Measurements from ENCODE around the gene SLC25A42. TPM values are rescaled to one million over a fixed set of nuclear protein-coding genes. Genes with fewer than 3 reads are reported as not detected.

Gene SLC25A42
- total RNA-seq, 1 donor from 2014 or later, result 27.2 TPM

- H3K27me3 ChIP-seq (ENCODE audit: low read depth), result no peaks in the 10 kb centered on the region
- H3K4me1 ChIP-seq, result peaks cover 27% of the 10 kb centered on the region
- H3K4me3 ChIP-seq, result peak overlapping the region; percentile 25
- no peak overlapping the region for H3K27ac ChIP-seq (replicated peaks)
- DNase-seq, result no peak
- no peaks in the 10 kb centered on the region for H3K9me3 ChIP-seq (replicated peaks)
- no peaks in the 10 kb centered on the region for H3K36me3 ChIP-seq
- TF ChIP-seq CTCF (IDR thresholded peaks at IDR 0.05; ENCODE audit: borderline replicate concordance), result peak; percentile 55
- intact Hi-C loops (cut with micrococcal nuclease), result no loop called here
Measured at GRCh38 chr19:19110410-19111135, 46.8 kb downstream of the SLC25A42 start.

- DNase-seq, result no peak
- no peak overlapping the region for H3K4me3 ChIP-seq
- no peak for TF ChIP-seq CTCF (IDR thresholded peaks at IDR 0.05; ENCODE audit: borderline replicate concordance)
- no peaks in the 10 kb centered on the region for H3K9me3 ChIP-seq (replicated peaks)
- H3K4me1 ChIP-seq, result peaks cover 21% of the 10 kb centered on the region
- intact Hi-C loops (cut with micrococcal nuclease), result no loop called here
- H3K27ac ChIP-seq (replicated peaks), result no peak overlapping the region
- H3K36me3 ChIP-seq, result no peaks in the 10 kb centered on the region
- H3K27me3 ChIP-seq (ENCODE audit: low read depth), result no peaks in the 10 kb centered on the region
Measured at GRCh38 chr19:19111136-19111835, 47.5 kb downstream of the SLC25A42 start.

GRCh38 chr19:19111967-19112580, 48.3 kb downstream of the SLC25A42 start:
- no peaks in the 10 kb centered on the region for H3K36me3 ChIP-seq
- no peak overlapping the region for H3K4me3 ChIP-seq
- no peaks in the 10 kb centered on the region for H3K27me3 ChIP-seq (ENCODE audit: low read depth)
- intact Hi-C loops (cut with micrococcal nuclease), result no loop called here
- H3K9me3 ChIP-seq (replicated peaks), result no peaks in the 10 kb centered on the region
- H3K4me1 ChIP-seq, result peaks cover 19% of the 10 kb centered on the region
- TF ChIP-seq CTCF (IDR thresholded peaks at IDR 0.05; ENCODE audit: borderline replicate concordance), result no peak
- no peak overlapping the region for H3K27ac ChIP-seq (replicated peaks)
- no peak for DNase-seq

- intact Hi-C loops (cut with micrococcal nuclease), result no loop called here
- Histone ChIP-seq H3K4me1 (peaks cover 19% of the 10 kb centered on the region), H3K27me3 (ENCODE audit: low read depth) (no peaks in the 10 kb centered on the region), H3K9me3 (replicated peaks) (no peaks in the 10 kb centered on the region), H3K4me3 (no peak overlapping the region), H3K36me3 (peaks cover 2% of the 10 kb centered on the region), H3K27ac (replicated peaks) (no peak overlapping the region)
- no peak for DNase-seq
- TF ChIP-seq CTCF (IDR thresholded peaks at IDR 0.05; ENCODE audit: borderline replicate concordance), result no peak
Measured at GRCh38 chr19:19113040-19113626, 49.3 kb downstream of the SLC25A42 start.

GRCh38 chr19:19115954-19116353, 52.2 kb downstream of the SLC25A42 start:
- Histone ChIP-seq H3K27me3 (ENCODE audit: low read depth) (no peaks in the 10 kb centered on the region), H3K36me3 (peaks cover 20% of the 10 kb centered on the region), H3K27ac (replicated peaks) (no peak overlapping the region), H3K4me3 (no peak overlapping the region), H3K9me3 (replicated peaks) (no peaks in the 10 kb centered on the region), H3K4me1 (peaks cover 2% of the 10 kb centered on the region)
- DNase-seq, result no peak
- TF ChIP-seq CTCF (IDR thresholded peaks at IDR 0.05; ENCODE audit: borderline replicate concordance), result peak; percentile 50
- intact Hi-C loops (cut with micrococcal nuclease), result no loop called here

All from left ventricle myocardium inferior (tissue), 1 donor.